Ovary (tissue), 3 donors: ENCODE data around the gene SRRM3.

Experiments
- EP300 ChIP-seq: sonication (generic); formaldehyde crosslinking; IDR thresholded peaks from one replicate; pipeline ENCODE4 v1.6.1; 2017; ENCODE audit warnings: antibody characterized with exemption
- POLR2A ChIP-seq: fragments of 450-650 bp; IDR thresholded peaks from one replicate; pipeline ENCODE4 v1.6.1; 2017; ENCODE audit warnings: antibody characterized with exemption, mild to moderate bottlenecking, moderate library complexity
- TF ChIP-seq, protein P1 (sequence below), 3 donors: fragments of 450-650 bp in 2 of 3; fragments of 200-600 bp in 1 of 3; IDR thresholded peaks; one replicate each; pipeline versions ENCODE4 v1.5.1 to v1.8.0; 2016 to 2022; ENCODE audit warnings: antibody characterized with exemption in 3 of 3, mild to moderate bottlenecking in 1 of 3
- donor health status: DM: no; HTN: no; CAD: no.

DNA sequence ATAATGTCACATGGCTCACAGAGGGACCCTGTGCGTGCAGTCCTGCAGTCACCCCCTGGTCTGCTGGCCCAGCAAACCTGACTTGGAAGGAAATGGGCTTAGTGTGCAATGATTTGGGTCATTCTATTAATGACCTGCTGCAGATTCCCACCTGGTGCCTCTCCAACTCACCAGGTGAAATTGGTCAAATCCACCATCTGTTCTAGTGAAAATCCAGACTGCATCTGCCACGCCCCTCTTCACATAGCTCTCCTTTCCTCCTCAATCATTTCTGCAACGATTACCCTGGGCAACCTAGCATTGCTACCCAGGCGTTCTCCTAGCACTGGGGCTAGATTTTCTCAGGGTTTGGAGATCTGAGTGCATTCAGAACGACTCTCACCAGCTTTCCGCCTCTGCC, 29.4 kb downstream of the SRRM3 start:
- TF ChIP-seq, protein P1, sequence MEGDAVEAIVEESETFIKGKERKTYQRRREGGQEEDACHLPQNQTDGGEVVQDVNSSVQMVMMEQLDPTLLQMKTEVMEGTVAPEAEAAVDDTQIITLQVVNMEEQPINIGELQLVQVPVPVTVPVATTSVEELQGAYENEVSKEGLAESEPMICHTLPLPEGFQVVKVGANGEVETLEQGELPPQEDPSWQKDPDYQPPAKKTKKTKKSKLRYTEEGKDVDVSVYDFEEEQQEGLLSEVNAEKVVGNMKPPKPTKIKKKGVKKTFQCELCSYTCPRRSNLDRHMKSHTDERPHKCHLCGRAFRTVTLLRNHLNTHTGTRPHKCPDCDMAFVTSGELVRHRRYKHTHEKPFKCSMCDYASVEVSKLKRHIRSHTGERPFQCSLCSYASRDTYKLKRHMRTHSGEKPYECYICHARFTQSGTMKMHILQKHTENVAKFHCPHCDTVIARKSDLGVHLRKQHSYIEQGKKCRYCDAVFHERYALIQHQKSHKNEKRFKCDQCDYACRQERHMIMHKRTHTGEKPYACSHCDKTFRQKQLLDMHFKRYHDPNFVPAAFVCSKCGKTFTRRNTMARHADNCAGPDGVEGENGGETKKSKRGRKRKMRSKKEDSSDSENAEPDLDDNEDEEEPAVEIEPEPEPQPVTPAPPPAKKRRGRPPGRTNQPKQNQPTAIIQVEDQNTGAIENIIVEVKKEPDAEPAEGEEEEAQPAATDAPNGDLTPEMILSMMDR (IDR thresholded peaks at IDR 0.05) = no peak
- TF ChIP-seq EP300 (no peak), POLR2A (no peak)
